SK-N-SH (cell line): ENCODE results near the gene CCND2. TPM values are rescaled to one million over a fixed set of nuclear protein-coding genes. Genes with fewer than 3 reads are reported as not detected.

ENCODE experiments used
- CTCF ChIA-PET: fragments of 300-600, 350-600 bp; formaldehyde crosslinking; extraction: SDS; loops from one replicate; lab custom pipeline; 2021; lab: Yijun Ruan, JAX
- POLR2A ChIA-PET: fragments of 350-600 bp; sonication (Branson Sonifier 250); formaldehyde crosslinking; extraction: SDS; loops from one replicate; lab custom pipeline; 2020; ENCODE audit warnings: antibody characterized with exemption, inconsistent platforms; lab: Yijun Ruan, JAX
- DNase-seq: peaks from one replicate; pipeline ENCODE4 v3.0.0; 2012
- H2AFZ ChIP-seq: fragments of 200-600 bp; sonication (generic); 2 replicates; pipeline ENCODE4 v1.8.1; 2016; ENCODE audit warnings: antibody characterized with exemption, mild to moderate bottlenecking, low read depth
- H3F3A ChIP-seq: fragments of 200-600 bp; sonication (generic); replicated peaks from 2 replicates; pipeline ENCODE3; 2016; ENCODE audit warnings: antibody characterized with exemption, mild to moderate bottlenecking; ENCODE audit not compliant: insufficient read depth
- H3K27ac ChIP-seq, 2 experiments: fragments of 200-500 bp in 1 of 2; fragments of 200-600 bp in 1 of 2; sonication (Bioruptor generic) in 1 of 2; sonication (generic), shearing (Covaris generic) in 1 of 2; 2 replicates each; pipeline versions ENCODE4 v1.5.1 to v1.6.1; 2014 to 2016; ENCODE audit warnings: low read depth in 2 of 2, inconsistent platforms in 1 of 2, low read length in 1 of 2, mild to moderate bottlenecking in 1 of 2, mixed read lengths in 1 of 2
- H3K27me3 ChIP-seq: fragments of 200-600 bp; sonication (generic), shearing (Covaris generic); 2 replicates; pipeline ENCODE4 v1.6.1; 2016; ENCODE audit warnings: mixed run types; ENCODE audit not compliant: insufficient read depth
- H3K36me3 ChIP-seq, 2 experiments: fragments of 200-500 bp in 1 of 2; fragments of 200-600 bp in 1 of 2; sonication (Bioruptor generic) in 1 of 2; sonication (generic) in 1 of 2; replicated peaks in 1 of 2; 2 replicates each; pipeline versions ENCODE3 to v1.5.1; 2014 to 2016; ENCODE audit warnings: low read length in 1 of 2, mild to moderate bottlenecking in 1 of 2; ENCODE audit not compliant: insufficient read depth in 2 of 2, control insufficient read depth in 1 of 2
- H3K4me1 ChIP-seq, 2 experiments: fragments of 200-500 bp in 1 of 2; fragments of 200-600 bp in 1 of 2; sonication (Bioruptor generic) in 1 of 2; sonication (generic), shearing (Covaris generic) in 1 of 2; 2 replicates each; pipeline versions ENCODE4 v1.5.1 to v1.6.1; 2014 to 2016; ENCODE audit warnings: low read depth in 1 of 2, low read length in 1 of 2, mixed run types in 1 of 2; ENCODE audit not compliant: insufficient read depth in 2 of 2, control insufficient read depth in 1 of 2
- H3K4me2 ChIP-seq: fragments of 200-600 bp; sonication (generic), shearing (Covaris generic); 2 replicates; pipeline ENCODE4 v1.6.1; 2017; ENCODE audit warnings: mixed run types
- H3K4me3 ChIP-seq, 2 experiments: fragments of 200-500 bp in 1 of 2; fragments of 200-600 bp in 1 of 2; sonication (Bioruptor generic) in 1 of 2; sonication (generic), shearing (Covaris generic) in 1 of 2; 2 replicates each; pipeline versions ENCODE4 v1.5.1 to v1.8.1; 2014 to 2016; ENCODE audit warnings: low read depth in 2 of 2, inconsistent platforms in 1 of 2, low read length in 1 of 2, mild to moderate bottlenecking in 1 of 2, mixed read lengths in 1 of 2, moderate library complexity in 1 of 2
- H3K79me2 ChIP-seq: fragments of 200-600 bp; sonication (generic); 2 replicates; pipeline ENCODE4 v1.8.1; 2017; ENCODE audit warnings: mild to moderate bottlenecking; ENCODE audit not compliant: insufficient read depth
- H3K9ac ChIP-seq: fragments of 200-600 bp; sonication (generic); 2 replicates; pipeline ENCODE4 v1.6.1; 2017; ENCODE audit warnings: mixed run types
- H3K9me2 ChIP-seq: fragments of 200-600 bp; sonication (generic); 2 replicates; pipeline ENCODE4 v1.6.1; 2017; ENCODE audit warnings: mixed run types
- H3K9me3 ChIP-seq: fragments of 200-600 bp; sonication (generic); 2 replicates; pipeline ENCODE4 v1.6.1; 2017; ENCODE audit warnings: mixed run types, mild to moderate bottlenecking, moderate library complexity
- H4K20me1 ChIP-seq: fragments of 200-600 bp; sonication (generic); 2 replicates; pipeline ENCODE4 v1.6.1; 2017; ENCODE audit warnings: mild to moderate bottlenecking, mixed run types; ENCODE audit not compliant: insufficient read depth
- EZH2phosphoT487 ChIP-seq: fragments of 200-600 bp; sonication (generic); IDR thresholded peaks from 2 replicates; pipeline ENCODE4 v1.6.1; 2017; ENCODE audit warnings: low read depth, mixed run types, mild to moderate bottlenecking, antibody characterized with exemption, moderate library complexity, borderline replicate concordance
- FOSL2 ChIP-seq: IDR thresholded peaks from 2 replicates; pipeline ENCODE4 v1.4.0; 2012; ENCODE audit warnings: low read depth, mild to moderate bottlenecking, moderate library complexity, borderline replicate concordance
- FOXM1 ChIP-seq: IDR thresholded peaks from 2 replicates; pipeline ENCODE4 v1.4.0; 2012; ENCODE audit warnings: low read depth, mild to moderate bottlenecking
- JUND ChIP-seq: IDR thresholded peaks from 2 replicates; pipeline ENCODE4 v1.4.0; 2012
- MXI1 ChIP-seq: IDR thresholded peaks from 2 replicates; pipeline ENCODE4 v1.6.1; 2012; ENCODE audit warnings: mild to moderate bottlenecking, low read depth, low read length, improper control_type of control experiment
- NRF1 ChIP-seq: IDR thresholded peaks from 2 replicates; pipeline ENCODE4 v1.6.1; 2012; ENCODE audit warnings: low read depth, mild to moderate bottlenecking, low read length
- POLR2AphosphoS5 ChIP-seq: IDR thresholded peaks from 2 replicates; pipeline ENCODE4 v1.6.1; 2012; ENCODE audit warnings: low read depth, low read length
- RCOR1 ChIP-seq: fragments of 150-350 bp; IDR thresholded peaks from 2 replicates; pipeline ENCODE4 v1.6.1; 2017; ENCODE audit warnings: antibody characterized with exemption, low read length
- SIN3A ChIP-seq: IDR thresholded peaks from 2 replicates; pipeline ENCODE4 v1.6.1; 2012; ENCODE audit warnings: low read depth, mild to moderate bottlenecking, low read length, moderate library complexity, borderline replicate concordance
- SMC3 ChIP-seq: IDR thresholded peaks from 2 replicates; pipeline ENCODE4 v1.6.1; 2012; ENCODE audit warnings: low read depth, low read length, improper control_type of control experiment
- TAF1 ChIP-seq: IDR thresholded peaks from 2 replicates; pipeline ENCODE4 v1.6.1; 2012; ENCODE audit warnings: low read depth, mild to moderate bottlenecking, low read length, moderate library complexity, borderline replicate concordance
- TEAD4 ChIP-seq: IDR thresholded peaks from 2 replicates; pipeline ENCODE4 v1.4.0; 2012; ENCODE audit warnings: mild to moderate bottlenecking, borderline replicate concordance; ENCODE audit not compliant: insufficient read depth
- WGBS: methylation state at CpG from one replicate; pipeline ENCODE4 v1.1.6; 2017; ENCODE audit warnings: low lambda C conversion rate; 5-methylcytosine and 5-hydroxymethylcytosine counted together
- polyA plus RNA-seq, 3 experiments: library from polyadenylated mRNA; depleted of rRNA; stranded (reverse); fragments of >200 nt; gene quantifications; 2 replicates each; pipeline ENCODE4 v1.2.3, GENCODE V29; 2012
- TF ChIP-seq, protein P1 (sequence below): fragments of 150-350 bp; IDR thresholded peaks from 2 replicates; pipeline ENCODE4 v1.6.1; 2017; ENCODE audit warnings: antibody characterized with exemption, low read length, low read depth, borderline replicate concordance
- TF ChIP-seq, protein P2 (sequence below): IDR thresholded peaks from 2 replicates; pipeline ENCODE4 v1.4.0; 2012; ENCODE audit warnings: low read depth
- TF ChIP-seq, protein P3 (sequence below): IDR thresholded peaks from 2 replicates; pipeline ENCODE4 v1.4.0; 2012; ENCODE audit warnings: low read depth, borderline replicate concordance
- TF ChIP-seq, protein P4 (sequence below): IDR thresholded peaks from 2 replicates; pipeline ENCODE4 v1.6.1; 2012; ENCODE audit warnings: mild to moderate bottlenecking, low read depth, low read length, moderate library complexity

CCND2 gene
- polyA plus RNA-seq, 1 of the 3 experiments (the other 2 are of a cell fraction), result not detected

DNA sequence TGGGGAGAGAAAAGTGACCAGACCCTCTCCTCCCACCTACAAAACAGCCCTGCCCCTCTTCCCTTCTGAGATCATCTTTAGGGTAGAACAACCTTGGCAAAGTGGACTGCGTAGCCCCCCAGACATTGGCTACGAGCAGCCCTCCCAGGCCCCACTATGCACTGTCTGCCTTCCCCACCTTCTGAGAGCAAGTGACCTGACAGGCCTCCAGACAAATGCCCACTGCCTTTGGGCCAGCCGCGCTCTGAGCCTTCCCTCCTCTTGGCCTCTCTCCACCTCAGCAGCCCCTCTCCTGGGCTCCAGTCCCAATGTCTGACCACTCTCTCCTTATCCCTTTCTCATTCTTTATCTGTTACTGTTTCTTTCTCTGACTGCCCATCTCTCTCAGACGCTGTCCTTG is 46.5 kb upstream of the CCND2 start:
- WGBS, result 9% methylated on average over 5 of the region's 5 CpGs

More for the DNA sequence above, 46.5 kb upstream of the CCND2 start:
- Histone ChIP-seq H3K9me2 (no peaks in the 10 kb centered on the region), H3K9me3 (no peaks in the 10 kb centered on the region), H3K27ac (no peak overlapping the region), H3F3A (no peaks in the 10 kb centered on the region), H4K20me1 (no peaks in the 10 kb centered on the region), H3K4me2 (no peak overlapping the region), H3K79me2 (no peaks in the 10 kb centered on the region), H3K4me3 (no peak overlapping the region), H3K36me3 (no peaks in the 10 kb centered on the region), H2AFZ (no peak overlapping the region), H3K27me3 (peaks cover 38% of the 10 kb centered on the region; the same call in 1 of the 2 replicates), H3K9ac (no peak overlapping the region), H3K4me1 (no peaks in the 10 kb centered on the region)
- TF ChIP-seq, protein P1, sequence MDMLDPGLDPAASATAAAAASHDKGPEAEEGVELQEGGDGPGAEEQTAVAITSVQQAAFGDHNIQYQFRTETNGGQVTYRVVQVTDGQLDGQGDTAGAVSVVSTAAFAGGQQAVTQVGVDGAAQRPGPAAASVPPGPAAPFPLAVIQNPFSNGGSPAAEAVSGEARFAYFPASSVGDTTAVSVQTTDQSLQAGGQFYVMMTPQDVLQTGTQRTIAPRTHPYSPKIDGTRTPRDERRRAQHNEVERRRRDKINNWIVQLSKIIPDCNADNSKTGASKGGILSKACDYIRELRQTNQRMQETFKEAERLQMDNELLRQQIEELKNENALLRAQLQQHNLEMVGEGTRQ, result no peak
- TF ChIP-seq FOSL2, result no peak
- no peak for TF ChIP-seq TAF1
- TF ChIP-seq, protein P2, sequence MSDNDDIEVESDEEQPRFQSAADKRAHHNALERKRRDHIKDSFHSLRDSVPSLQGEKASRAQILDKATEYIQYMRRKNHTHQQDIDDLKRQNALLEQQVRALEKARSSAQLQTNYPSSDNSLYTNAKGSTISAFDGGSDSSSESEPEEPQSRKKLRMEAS, result no peak
- TF ChIP-seq POLR2AphosphoS5, result no peak
- TF ChIP-seq, protein P3, sequence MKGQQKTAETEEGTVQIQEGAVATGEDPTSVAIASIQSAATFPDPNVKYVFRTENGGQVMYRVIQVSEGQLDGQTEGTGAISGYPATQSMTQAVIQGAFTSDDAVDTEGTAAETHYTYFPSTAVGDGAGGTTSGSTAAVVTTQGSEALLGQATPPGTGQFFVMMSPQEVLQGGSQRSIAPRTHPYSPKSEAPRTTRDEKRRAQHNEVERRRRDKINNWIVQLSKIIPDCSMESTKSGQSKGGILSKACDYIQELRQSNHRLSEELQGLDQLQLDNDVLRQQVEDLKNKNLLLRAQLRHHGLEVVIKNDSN, result no peak
- TF ChIP-seq JUND, result no peak
- TF ChIP-seq SIN3A, result no peak
- no peak for TF ChIP-seq EZH2phosphoT487
- no peak for TF ChIP-seq FOXM1
- no peak for TF ChIP-seq RCOR1
- no peak for TF ChIP-seq TEAD4
- TF ChIP-seq NRF1, result no peak
- TF ChIP-seq, protein P4, sequence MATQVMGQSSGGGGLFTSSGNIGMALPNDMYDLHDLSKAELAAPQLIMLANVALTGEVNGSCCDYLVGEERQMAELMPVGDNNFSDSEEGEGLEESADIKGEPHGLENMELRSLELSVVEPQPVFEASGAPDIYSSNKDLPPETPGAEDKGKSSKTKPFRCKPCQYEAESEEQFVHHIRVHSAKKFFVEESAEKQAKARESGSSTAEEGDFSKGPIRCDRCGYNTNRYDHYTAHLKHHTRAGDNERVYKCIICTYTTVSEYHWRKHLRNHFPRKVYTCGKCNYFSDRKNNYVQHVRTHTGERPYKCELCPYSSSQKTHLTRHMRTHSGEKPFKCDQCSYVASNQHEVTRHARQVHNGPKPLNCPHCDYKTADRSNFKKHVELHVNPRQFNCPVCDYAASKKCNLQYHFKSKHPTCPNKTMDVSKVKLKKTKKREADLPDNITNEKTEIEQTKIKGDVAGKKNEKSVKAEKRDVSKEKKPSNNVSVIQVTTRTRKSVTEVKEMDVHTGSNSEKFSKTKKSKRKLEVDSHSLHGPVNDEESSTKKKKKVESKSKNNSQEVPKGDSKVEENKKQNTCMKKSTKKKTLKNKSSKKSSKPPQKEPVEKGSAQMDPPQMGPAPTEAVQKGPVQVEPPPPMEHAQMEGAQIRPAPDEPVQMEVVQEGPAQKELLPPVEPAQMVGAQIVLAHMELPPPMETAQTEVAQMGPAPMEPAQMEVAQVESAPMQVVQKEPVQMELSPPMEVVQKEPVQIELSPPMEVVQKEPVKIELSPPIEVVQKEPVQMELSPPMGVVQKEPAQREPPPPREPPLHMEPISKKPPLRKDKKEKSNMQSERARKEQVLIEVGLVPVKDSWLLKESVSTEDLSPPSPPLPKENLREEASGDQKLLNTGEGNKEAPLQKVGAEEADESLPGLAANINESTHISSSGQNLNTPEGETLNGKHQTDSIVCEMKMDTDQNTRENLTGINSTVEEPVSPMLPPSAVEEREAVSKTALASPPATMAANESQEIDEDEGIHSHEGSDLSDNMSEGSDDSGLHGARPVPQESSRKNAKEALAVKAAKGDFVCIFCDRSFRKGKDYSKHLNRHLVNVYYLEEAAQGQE, result no peak
- no peak for TF ChIP-seq MXI1
- no peak for TF ChIP-seq SMC3
- DNase-seq, result no peak
- POLR2A ChIA-PET, result no interaction called here
- CTCF ChIA-PET, result no interaction called here
